IMR-90 (cell line): Measurements from ENCODE around the gene PPP2R2D.

Experiments used
- CTCF ChIP-seq: conservative IDR thresholded peaks from 2 replicates; pipeline ENCODE4 v1.5.1; 2012; ENCODE audit warnings: mild to moderate bottlenecking, low read depth, low read length, improper control_type of control experiment
- MXI1 ChIP-seq: IDR thresholded peaks from 2 replicates; pipeline ENCODE4 v1.6.1; 2012; ENCODE audit warnings: low read depth, mild to moderate bottlenecking, low read length, moderate library complexity, borderline replicate concordance
- POLR2A ChIP-seq: IDR thresholded peaks from 2 replicates; pipeline ENCODE4 v1.6.1; 2012; ENCODE audit warnings: mild to moderate bottlenecking, low read depth, low read length
- RFX5 ChIP-seq: IDR thresholded peaks from 2 replicates; pipeline ENCODE4 v1.8.0; 2012; ENCODE audit warnings: low read depth, mild to moderate bottlenecking, low read length, moderate library complexity

GRCh38 chr10:131890276-131891195 is 10.3 kb upstream of the PPP2R2D start:
- no peak for TF ChIP-seq CTCF
- no peak for TF ChIP-seq MXI1
- no peak for TF ChIP-seq POLR2A
- no peak for TF ChIP-seq RFX5
